AG09309 (cell line): ENCODE data around the gene PRR35.

Experiments used
- DNase-seq: peaks from one replicate; pipeline ENCODE4 v3.0.0-alpha.2; 2010; ENCODE audit warnings: low read depth
- H3K4me3 ChIP-seq: 2 replicates; pipeline ENCODE4 v1.5.1; 2011; ENCODE audit warnings: mild to moderate bottlenecking, low read depth, low read length, moderate library complexity; ENCODE audit not compliant: control insufficient read depth
- TF ChIP-seq, protein P1 (sequence below): IDR thresholded peaks from 2 replicates; pipeline ENCODE4 v1.5.1; 2011; ENCODE audit warnings: mild to moderate bottlenecking, low read depth, low read length, inconsistent platforms; ENCODE audit not compliant: insufficient read depth, control insufficient read depth; ENCODE audit errors: missing control alignments

PRR35 gene

GRCh38 chr16:609984-610383 lies 49.8 kb downstream of the PRR35 start:
- TF ChIP-seq, protein P1, sequence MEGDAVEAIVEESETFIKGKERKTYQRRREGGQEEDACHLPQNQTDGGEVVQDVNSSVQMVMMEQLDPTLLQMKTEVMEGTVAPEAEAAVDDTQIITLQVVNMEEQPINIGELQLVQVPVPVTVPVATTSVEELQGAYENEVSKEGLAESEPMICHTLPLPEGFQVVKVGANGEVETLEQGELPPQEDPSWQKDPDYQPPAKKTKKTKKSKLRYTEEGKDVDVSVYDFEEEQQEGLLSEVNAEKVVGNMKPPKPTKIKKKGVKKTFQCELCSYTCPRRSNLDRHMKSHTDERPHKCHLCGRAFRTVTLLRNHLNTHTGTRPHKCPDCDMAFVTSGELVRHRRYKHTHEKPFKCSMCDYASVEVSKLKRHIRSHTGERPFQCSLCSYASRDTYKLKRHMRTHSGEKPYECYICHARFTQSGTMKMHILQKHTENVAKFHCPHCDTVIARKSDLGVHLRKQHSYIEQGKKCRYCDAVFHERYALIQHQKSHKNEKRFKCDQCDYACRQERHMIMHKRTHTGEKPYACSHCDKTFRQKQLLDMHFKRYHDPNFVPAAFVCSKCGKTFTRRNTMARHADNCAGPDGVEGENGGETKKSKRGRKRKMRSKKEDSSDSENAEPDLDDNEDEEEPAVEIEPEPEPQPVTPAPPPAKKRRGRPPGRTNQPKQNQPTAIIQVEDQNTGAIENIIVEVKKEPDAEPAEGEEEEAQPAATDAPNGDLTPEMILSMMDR: no peak
- DNase-seq: no peak
- no peak overlapping the region for H3K4me3 ChIP-seq

- no peak for DNase-seq
- no peak overlapping the region for H3K4me3 ChIP-seq
- TF ChIP-seq, protein P1: peak; percentile 41
Measured at GRCh38 chr16:610513-611381, 50.6 kb downstream of the PRR35 start.

GRCh38 chr16:615122-615521 lies 54.9 kb downstream of the PRR35 start:
- no peak for DNase-seq
- TF ChIP-seq, protein P1: no peak

More at GRCh38 chr16:615122-615521, 54.9 kb downstream of the PRR35 start:
- no peak overlapping the region for H3K4me3 ChIP-seq
